Tibial nerve (tissue), 4 donors: Measurements from ENCODE around the gene GYPC.
"Not testable (repeated sequence)": the region's sequence is repeated elsewhere in the genome, so short reads cannot be mapped to it uniquely, and the experiment has no call there.

ENCODE experiments used
- CTCF ChIP-seq, 5 experiments: fragments of 200-600 bp in 3 of 5; fragments of 450-650 bp in 2 of 5; sonication (generic) in 3 of 5; IDR thresholded peaks; one replicate each; pipeline ENCODE4 v1.5.1; 2016 to 2019; ENCODE audit warnings: antibody characterized with exemption in 5 of 5, mild to moderate bottlenecking in 3 of 5, moderate library complexity in 2 of 5
- EP300 ChIP-seq, 2 donors: sonication (generic); formaldehyde crosslinking; IDR thresholded peaks; one replicate each; pipeline ENCODE4 v1.6.1; 2017; ENCODE audit warnings: antibody characterized with exemption in 2 of 2, mild to moderate bottlenecking in 1 of 2
- POLR2A ChIP-seq, 2 donors: fragments of 450-650 bp; IDR thresholded peaks; one replicate each; pipeline ENCODE4 v1.6.1; 2017; ENCODE audit warnings: antibody characterized with exemption in 2 of 2, mild to moderate bottlenecking in 2 of 2, moderate library complexity in 2 of 2

- not testable (repeated sequence) for TF ChIP-seq CTCF, POLR2A, EP300 (IDR thresholded peaks at IDR 0.05)
These were observed 37.1 kb downstream of the GYPC start for GRCh38 chr2:126692934-126693592.
